ENCODE results near the gene PPM1F. TPM values are rescaled to one million over a fixed set of nuclear protein-coding genes. Genes with fewer than 3 reads are reported as not detected.

Gene PPM1F
- total and polyA plus RNA-seq, 2 experiments from 2014 or later, result 15.1 to 41.6 TPM

GRCh38 chr22:21927174-21927823, 25.3 kb downstream of the PPM1F start:
- Histone ChIP-seq H3K79me2 (ENCODE audit: insufficient read depth) (no peaks in the 10 kb centered on the region), H3K27ac (no peak overlapping the region), H3K9me3 (ENCODE audit: low read depth) (no peaks in the 10 kb centered on the region), H4K20me1 (ENCODE audit: insufficient read depth) (no peaks in the 10 kb centered on the region), H3K4me2 (ENCODE audit: unreplicated experiment) (no peak overlapping the region), H3K27me3 (replicated peaks; ENCODE audit: insufficient read depth) (no peaks in the 10 kb centered on the region), H3F3A (ENCODE audit: insufficient read depth) (no peaks in the 10 kb centered on the region), H2AFZ (no peak overlapping the region), H3K9ac (no peak overlapping the region), H3K4me3 (no peak overlapping the region), H3K36me3 (ENCODE audit: low read depth) (peaks cover 14% of the 10 kb centered on the region; the same call in 1 of the 2 replicates), H3K4me1 (ENCODE audit: insufficient read depth) (no peaks in the 10 kb centered on the region), H3K9me2 (ENCODE audit: insufficient read depth) (no peaks in the 10 kb centered on the region)
- DNase-seq, result no peak
- in situ Hi-C loops (cut with MboI), result no loop called here
- WGBS, 2 experiments (ENCODE audit: low coverage in 1 of 2, low lambda C conversion rate in 2 of 2, missing lambda C conversion rate in 2 of 2), result 85 to 87% methylated on average over 13 to 16 of the region's 16 CpGs
- TF ChIP-seq EZH2phosphoT487 (IDR thresholded peaks at IDR 0.05; ENCODE audit: insufficient read depth, low read depth) (no peak), EZH2 (IDR thresholded peaks at IDR 0.05; ENCODE audit: insufficient read depth, poor library complexity, severe bottlenecking) (no peak)

DNA sequence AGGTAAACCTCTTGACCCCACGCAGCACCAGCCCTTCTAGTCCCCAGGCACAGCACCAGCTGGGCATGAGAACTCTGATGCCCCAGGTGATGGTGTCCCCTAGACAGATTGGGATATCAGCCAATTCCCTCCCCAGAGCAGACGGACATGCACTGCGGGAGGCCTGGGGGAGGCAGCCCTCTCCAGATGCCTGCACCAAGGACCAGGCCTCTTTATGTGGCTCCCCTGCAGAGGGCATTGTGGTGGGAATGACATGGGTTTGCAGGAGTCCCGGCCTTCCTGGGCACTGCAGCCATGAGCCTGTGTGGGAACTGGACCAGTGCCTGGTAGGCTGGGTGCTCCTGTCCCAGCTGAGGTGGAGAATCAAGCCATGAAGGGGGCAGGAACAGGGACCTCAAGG, 25.9 kb downstream of the PPM1F start:
- in situ Hi-C loops (cut with MboI), result no loop called here
- Histone ChIP-seq H3K79me2 (ENCODE audit: insufficient read depth) (no peaks in the 10 kb centered on the region), H3K4me2 (ENCODE audit: unreplicated experiment) (no peak overlapping the region), H3K27ac (no peak overlapping the region), H3K4me3 (no peak overlapping the region), H3F3A (ENCODE audit: insufficient read depth) (no peaks in the 10 kb centered on the region), H3K9me2 (ENCODE audit: insufficient read depth) (no peaks in the 10 kb centered on the region), H4K20me1 (ENCODE audit: insufficient read depth) (no peaks in the 10 kb centered on the region), H3K4me1 (ENCODE audit: insufficient read depth) (no peaks in the 10 kb centered on the region), H3K9ac (no peak overlapping the region), H3K9me3 (ENCODE audit: low read depth) (no peaks in the 10 kb centered on the region), H3K27me3 (replicated peaks; ENCODE audit: insufficient read depth) (no peaks in the 10 kb centered on the region), H3K36me3 (ENCODE audit: low read depth) (peaks cover 11% of the 10 kb centered on the region; the same call in 1 of the 2 replicates), H2AFZ (no peak overlapping the region)
- WGBS, 2 experiments (ENCODE audit: low coverage in 1 of 2, low lambda C conversion rate in 2 of 2, missing lambda C conversion rate in 2 of 2), result 84 to 93% methylated on average over 4 of the region's 4 CpGs
- no peak for TF ChIP-seq EZH2phosphoT487 (IDR thresholded peaks at IDR 0.05; ENCODE audit: insufficient read depth, low read depth)
- no peak for TF ChIP-seq EZH2 (IDR thresholded peaks at IDR 0.05; ENCODE audit: insufficient read depth, poor library complexity, severe bottlenecking)
- DNase-seq, result no peak

DNA sequence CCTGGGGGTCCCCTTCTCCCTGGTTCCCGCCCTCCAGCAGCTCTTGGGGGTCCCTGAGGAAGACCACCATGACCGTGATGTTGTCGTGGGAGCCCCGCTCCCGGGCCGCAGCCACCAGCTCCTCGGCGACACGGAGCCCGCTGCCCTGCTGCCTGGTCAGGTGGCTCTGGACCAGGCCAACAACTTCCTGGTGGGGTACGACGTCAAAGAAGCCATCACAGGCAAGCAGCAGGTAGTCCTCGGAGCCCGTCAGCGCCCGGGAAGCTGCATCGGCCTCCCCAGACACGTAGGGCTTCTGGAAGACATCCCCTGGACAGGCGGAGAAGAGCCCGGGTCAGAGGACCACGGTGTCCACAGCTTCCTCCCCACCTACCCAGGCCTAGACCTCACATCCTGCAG, 29.5 kb downstream of the PPM1F start:
- H3K9me3 ChIP-seq (ENCODE audit: low read depth), result no peaks in the 10 kb centered on the region
- no peaks in the 10 kb centered on the region; the same call in 1 of the 2 replicates for H3K36me3 ChIP-seq (ENCODE audit: low read depth)
- H4K20me1 ChIP-seq (ENCODE audit: insufficient read depth), result no peaks in the 10 kb centered on the region
- in situ Hi-C loops (cut with MboI), result no loop called here
- H3F3A ChIP-seq (ENCODE audit: insufficient read depth), result no peaks in the 10 kb centered on the region
- no peaks in the 10 kb centered on the region for H3K79me2 ChIP-seq (ENCODE audit: insufficient read depth)
- H3K4me3 ChIP-seq, result no peak overlapping the region
- DNase-seq, result no peak
- no peak overlapping the region for H3K4me2 ChIP-seq (ENCODE audit: unreplicated experiment)
- H3K4me1 ChIP-seq (ENCODE audit: insufficient read depth), result no peaks in the 10 kb centered on the region
- H3K9ac ChIP-seq, result no peak overlapping the region
- H2AFZ ChIP-seq, result no peak overlapping the region
- no peaks in the 10 kb centered on the region for H3K27me3 ChIP-seq (replicated peaks; ENCODE audit: insufficient read depth)
- 95 to 96% methylated on average over 15 to 21 of the region's 21 CpGs for WGBS, 2 experiments (ENCODE audit: low coverage in 1 of 2, low lambda C conversion rate in 2 of 2, missing lambda C conversion rate in 2 of 2)
- no peaks in the 10 kb centered on the region for H3K9me2 ChIP-seq (ENCODE audit: insufficient read depth)
- H3K27ac ChIP-seq, result no peak overlapping the region
- no peak for TF ChIP-seq EZH2 (IDR thresholded peaks at IDR 0.05; ENCODE audit: insufficient read depth, poor library complexity, severe bottlenecking)
- TF ChIP-seq EZH2phosphoT487 (IDR thresholded peaks at IDR 0.05; ENCODE audit: insufficient read depth, low read depth), result no peak

DNA sequence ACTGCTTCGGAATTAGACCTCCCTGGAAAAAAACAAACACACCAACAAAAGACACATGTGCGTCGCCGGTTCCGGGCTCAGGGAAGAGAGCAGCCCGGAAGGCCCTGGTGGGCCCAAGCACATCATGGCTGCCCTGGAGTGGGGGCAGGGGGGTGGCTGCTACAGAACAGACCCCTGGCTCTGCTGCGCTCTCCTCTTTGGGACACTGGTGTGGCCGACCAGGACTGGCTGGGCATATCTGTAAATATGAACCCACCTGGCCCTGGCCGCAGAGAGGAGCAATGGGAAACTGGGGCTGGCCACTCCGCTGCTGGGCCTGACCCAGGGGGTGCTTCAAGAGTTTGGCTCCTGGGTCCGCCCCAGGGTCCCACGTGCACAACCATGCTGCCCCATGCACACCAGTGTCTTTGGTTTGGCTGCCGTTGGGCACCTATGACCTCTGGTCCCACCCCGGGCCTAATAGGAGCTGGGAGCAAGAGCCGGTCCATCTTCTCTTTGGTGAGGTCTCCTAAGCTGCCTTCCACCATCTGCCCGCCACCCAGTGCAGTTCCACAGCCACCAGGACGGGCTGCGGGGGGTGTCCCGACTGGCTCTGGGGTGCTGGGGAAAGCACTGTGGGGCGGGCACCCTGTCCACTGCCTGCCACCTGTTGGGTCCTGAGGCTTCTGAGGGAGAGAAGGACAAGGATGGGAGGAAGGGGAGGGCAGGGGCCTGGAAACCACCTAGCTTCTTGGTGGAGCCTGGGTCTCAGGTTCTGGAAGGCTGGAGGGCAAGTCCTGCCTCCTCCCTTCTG, 30.1 kb downstream of the PPM1F start:
- Histone ChIP-seq H3K36me3 (ENCODE audit: low read depth) (no peaks in the 10 kb centered on the region; the same call in 1 of the 2 replicates), H3K9ac (no peak overlapping the region), H3K9me2 (ENCODE audit: insufficient read depth) (no peaks in the 10 kb centered on the region), H3K27ac (no peak overlapping the region), H3K27me3 (replicated peaks; ENCODE audit: insufficient read depth) (no peaks in the 10 kb centered on the region), H3K9me3 (ENCODE audit: low read depth) (no peaks in the 10 kb centered on the region), H3K4me1 (ENCODE audit: insufficient read depth) (no peaks in the 10 kb centered on the region), H4K20me1 (ENCODE audit: insufficient read depth) (no peaks in the 10 kb centered on the region), H3K79me2 (ENCODE audit: insufficient read depth) (no peaks in the 10 kb centered on the region), H2AFZ (no peak overlapping the region), H3F3A (ENCODE audit: insufficient read depth) (no peaks in the 10 kb centered on the region), H3K4me2 (ENCODE audit: unreplicated experiment) (no peak overlapping the region), H3K4me3 (no peak overlapping the region)
- no peak for DNase-seq
- WGBS, 2 experiments (ENCODE audit: low coverage in 1 of 2, low lambda C conversion rate in 2 of 2, missing lambda C conversion rate in 2 of 2), result 95 to 99% methylated on average over 17 to 20 of the region's 20 CpGs
- in situ Hi-C loops (cut with MboI), result no loop called here
- TF ChIP-seq EZH2phosphoT487 (IDR thresholded peaks at IDR 0.05; ENCODE audit: insufficient read depth, low read depth) (no peak), EZH2 (IDR thresholded peaks at IDR 0.05; ENCODE audit: insufficient read depth, poor library complexity, severe bottlenecking) (no peak)
